Measurements from ENCODE around the gene WWOX. TPM values are rescaled to one million over a fixed set of nuclear protein-coding genes. Genes with fewer than 3 reads are reported as not detected.

Gene WWOX
- total and polyA plus RNA-seq, 2 donors (not counting 3 experiments of a cell fraction or from before 2014, with no cell fraction given): 6.2 to 12.5 TPM

GRCh38 chr16:78720416-78720815, 621.0 kb downstream of the WWOX start:
- intact Hi-C loops (cut with micrococcal nuclease): no loop called here
- POLR2A ChIA-PET: no interaction called here
- no peak overlapping the region for H3K4me2 ChIP-seq (ENCODE audit: insufficient read depth, low read length)

GRCh38 chr16:78727536-78727935, 628.1 kb downstream of the WWOX start:
- H4K20me1 ChIP-seq (replicated peaks; ENCODE audit: control insufficient read depth, extremely low read depth, insufficient read depth, low read length): no peaks in the 10 kb centered on the region
- no peaks in the 10 kb centered on the region for H3K27me3 ChIP-seq (ENCODE audit: control insufficient read depth in 2 of 2, insufficient read depth in 2 of 2, low read length in 2 of 2)
- H3K79me2 ChIP-seq (ENCODE audit: control insufficient read depth, insufficient read depth, low read length): no peaks in the 10 kb centered on the region
- dilution Hi-C loops (cut with MboI; ENCODE audit: extremely low pct_ligation_motif_present, low sequenced_read_pairs): no loop called here
- H3K4me2 ChIP-seq (ENCODE audit: insufficient read depth, low read length): no peak overlapping the region
- TF ChIP-seq FOS (IDR thresholded peaks at IDR 0.05; ENCODE audit: borderline replicate concordance, insufficient read depth, low read length) (no peak), CTCF (IDR thresholded peaks at IDR 0.05; ENCODE audit: extremely low read depth in 1 of 2, insufficient read depth in 1 of 2, low read depth in 1 of 2, low read length in 2 of 2) (no peak), GATA2 (IDR thresholded peaks at IDR 0.05; ENCODE audit: insufficient read depth, insufficient read length, low read depth, low read length) (no peak), POLR2A (IDR thresholded peaks at IDR 0.05; ENCODE audit: low read depth, low read length) (no peak), POLR2AphosphoS5 (IDR thresholded peaks at IDR 0.05; ENCODE audit: insufficient read depth, low read depth, low read length) (no peak), MAX (IDR thresholded peaks at IDR 0.05; ENCODE audit: insufficient read depth, insufficient read length) (no peak), MYC (IDR thresholded peaks at IDR 0.05; ENCODE audit: low read depth, low read length) (no peak), EZH2 (IDR thresholded peaks at IDR 0.05; ENCODE audit: borderline replicate concordance, low read depth, low read length, severe bottlenecking) (no peak), JUN (IDR thresholded peaks at IDR 0.05; ENCODE audit: borderline replicate concordance, insufficient read depth, insufficient read length, low read depth) (no peak)
- FAIRE-seq (no peak), DNase-seq (ENCODE audit: low read depth, low spot score) (no peak)
- peaks cover 5% of the 10 kb centered on the region for H3K9me3 ChIP-seq (replicated peaks; ENCODE audit: control insufficient read depth, insufficient read depth, low read length)
- no peaks in the 10 kb centered on the region for H3K36me3 ChIP-seq (ENCODE audit: control insufficient read depth in 2 of 2, extremely low read depth in 1 of 2, insufficient read depth in 2 of 2, low read length in 2 of 2)
- no peak overlapping the region for H2AFZ ChIP-seq (ENCODE audit: low read depth, low read length)
- no TSS peak for BruUV-seq (replicated peaks)
- H3K4me3 ChIP-seq (replicated peaks in 1 of 3; ENCODE audit: insufficient read depth in 1 of 3, low read depth in 1 of 3, low read length in 3 of 3): no peak overlapping the region
- H3K9me1 ChIP-seq (replicated peaks; ENCODE audit: control insufficient read depth, extremely low read depth, insufficient read depth, low read length): no peaks in the 10 kb centered on the region
- H3K4me1 ChIP-seq (ENCODE audit: control insufficient read depth, extremely low read depth, insufficient read depth, low read length): no peaks in the 10 kb centered on the region
- intact Hi-C loops (cut with micrococcal nuclease): no loop called here
- CTCF ChIA-PET: no interaction called here
- H3K27ac ChIP-seq (ENCODE audit: insufficient read depth, low read depth, low read length): no peak overlapping the region
- POLR2A ChIA-PET: no interaction called here
- H3K9ac ChIP-seq (replicated peaks; ENCODE audit: extremely low read depth, insufficient read depth, low read length): no peak overlapping the region

More at GRCh38 chr16:78720416-78720815, 621.0 kb downstream of the WWOX start:
- no peak for DNase-seq (ENCODE audit: low read depth, low spot score)
- CTCF ChIA-PET: no interaction called here
- H3K36me3 ChIP-seq (ENCODE audit: control insufficient read depth in 2 of 2, extremely low read depth in 1 of 2, insufficient read depth in 2 of 2, low read length in 2 of 2): no peaks in the 10 kb centered on the region
- no peaks in the 10 kb centered on the region for H3K9me3 ChIP-seq (replicated peaks; ENCODE audit: control insufficient read depth, insufficient read depth, low read length)
- no peak overlapping the region for H2AFZ ChIP-seq (ENCODE audit: low read depth, low read length)
- H3K27ac ChIP-seq (ENCODE audit: insufficient read depth, low read depth, low read length): no peak overlapping the region
- no peaks in the 10 kb centered on the region for H3K79me2 ChIP-seq (ENCODE audit: control insufficient read depth, insufficient read depth, low read length)
- H3K4me1 ChIP-seq (ENCODE audit: control insufficient read depth, extremely low read depth, insufficient read depth, low read length): no peaks in the 10 kb centered on the region
- H3K4me3 ChIP-seq (replicated peaks in 1 of 3; ENCODE audit: insufficient read depth in 1 of 3, low read depth in 1 of 3, low read length in 3 of 3): no peak overlapping the region
- no peaks in the 10 kb centered on the region for H3K9me1 ChIP-seq (replicated peaks; ENCODE audit: control insufficient read depth, extremely low read depth, insufficient read depth, low read length)
- H3K9ac ChIP-seq (replicated peaks; ENCODE audit: extremely low read depth, insufficient read depth, low read length): no peak overlapping the region
- H3K27me3 ChIP-seq (ENCODE audit: control insufficient read depth in 2 of 2, insufficient read depth in 2 of 2, low read length in 2 of 2): no peaks in the 10 kb centered on the region
- H4K20me1 ChIP-seq (replicated peaks; ENCODE audit: control insufficient read depth, extremely low read depth, insufficient read depth, low read length): no peaks in the 10 kb centered on the region
- TF ChIP-seq POLR2AphosphoS5 (IDR thresholded peaks at IDR 0.05; ENCODE audit: insufficient read depth, low read depth, low read length): no peak
- dilution Hi-C loops (cut with MboI; ENCODE audit: extremely low pct_ligation_motif_present, low sequenced_read_pairs): no loop called here
- no TSS peak for BruUV-seq (replicated peaks)
- no peak for FAIRE-seq
